GM18499 (cell line): Measurements from ENCODE around the gene ARHGAP1.
"Not testable (repeated sequence)": the region's sequence is repeated elsewhere in the genome, so short reads cannot be mapped to it uniquely, and the experiment has no call there.

ENCODE experiments used
- ATAC-seq: cut with Tn5 transposase; IDR thresholded peaks from one replicate; pipeline ENCODE4 v1.9.1; 2021; ENCODE audit warnings: moderate number of reproducible peaks; ENCODE audit not compliant: insufficient read depth, unreplicated experiment

ARHGAP1 gene

DNA sequence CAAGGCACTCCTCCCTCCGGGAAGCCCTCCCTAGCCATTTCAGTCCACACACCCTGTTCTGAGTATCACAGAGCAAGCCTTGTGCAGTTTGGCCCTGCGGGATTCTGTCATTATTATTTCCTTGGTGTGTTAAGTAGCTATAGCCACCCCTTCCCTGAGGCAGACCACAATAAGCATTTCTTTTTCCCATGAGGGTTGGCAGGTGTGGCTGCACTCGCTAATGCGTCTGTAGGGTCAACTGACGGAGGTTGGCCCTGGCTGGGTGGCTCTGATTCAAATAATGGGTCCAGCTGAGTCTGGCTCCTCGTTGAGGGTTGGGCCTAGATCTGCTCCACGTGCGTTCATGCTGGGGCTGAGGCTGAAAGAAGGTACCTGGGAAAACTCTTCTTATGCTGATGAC lies 23.7 kb upstream of the ARHGAP1 start:
- no peak for ATAC-seq

- no peak for ATAC-seq
Measured at GRCh38 chr11:46723359-46723680, 22.9 kb upstream of the ARHGAP1 start.

DNA sequence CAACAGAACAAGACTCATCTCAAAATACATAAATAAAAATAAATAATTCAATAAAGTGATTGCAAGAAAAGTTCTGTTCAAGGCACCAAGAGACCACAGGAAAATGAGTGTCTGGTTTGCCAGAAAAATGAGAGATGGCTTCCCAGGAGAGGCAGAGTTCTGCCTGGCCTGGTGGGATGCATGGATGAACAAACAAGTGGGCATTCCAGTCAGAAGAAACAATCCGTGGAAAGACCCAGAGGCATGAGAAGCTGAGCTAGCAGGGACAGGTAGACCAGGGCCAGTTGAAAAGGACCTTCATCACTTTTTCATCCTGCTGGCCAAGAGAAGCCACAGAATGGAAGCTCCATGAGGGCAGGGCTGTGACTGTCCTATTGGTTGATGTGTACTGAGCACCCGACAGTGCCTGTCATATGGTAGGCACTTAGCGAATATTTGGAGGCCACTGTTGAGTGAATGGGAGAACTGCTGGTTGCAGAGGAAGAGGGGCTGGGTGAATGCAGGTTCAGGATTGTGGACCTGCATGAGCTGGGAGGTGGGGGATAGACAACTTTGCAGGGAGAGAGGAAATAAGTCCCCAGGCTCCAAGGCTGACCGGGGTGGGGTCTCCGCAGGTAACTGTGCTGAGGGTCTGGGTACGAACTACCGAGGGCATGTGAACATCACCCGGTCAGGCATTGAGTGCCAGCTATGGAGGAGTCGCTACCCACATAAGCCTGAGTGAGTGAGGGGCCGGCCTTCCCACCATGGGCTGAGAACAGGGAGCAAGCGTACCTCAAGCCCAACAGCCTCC lies 22.3 kb upstream of the ARHGAP1 start:
- ATAC-seq = no peak

DNA sequence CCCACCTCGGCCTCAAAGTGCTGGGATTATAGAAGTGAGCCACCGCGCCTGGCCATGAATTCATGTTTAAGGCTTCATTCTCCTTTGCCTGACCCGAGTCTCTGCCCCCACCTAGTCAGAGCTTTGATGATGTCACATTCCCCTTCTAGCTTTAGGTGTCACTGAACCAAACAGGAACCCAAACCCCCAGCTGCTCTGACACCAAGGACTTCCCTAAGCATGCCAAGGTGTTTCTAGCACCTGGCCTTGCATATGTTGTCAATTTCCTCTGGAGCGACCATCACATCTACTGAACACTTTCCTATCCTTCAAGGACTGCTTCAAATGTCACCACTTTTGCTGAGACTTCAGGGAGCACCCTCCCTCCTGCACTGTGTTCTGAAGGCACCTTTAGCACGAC lies 20.9 kb upstream of the ARHGAP1 start:
- ATAC-seq = no peak

DNA sequence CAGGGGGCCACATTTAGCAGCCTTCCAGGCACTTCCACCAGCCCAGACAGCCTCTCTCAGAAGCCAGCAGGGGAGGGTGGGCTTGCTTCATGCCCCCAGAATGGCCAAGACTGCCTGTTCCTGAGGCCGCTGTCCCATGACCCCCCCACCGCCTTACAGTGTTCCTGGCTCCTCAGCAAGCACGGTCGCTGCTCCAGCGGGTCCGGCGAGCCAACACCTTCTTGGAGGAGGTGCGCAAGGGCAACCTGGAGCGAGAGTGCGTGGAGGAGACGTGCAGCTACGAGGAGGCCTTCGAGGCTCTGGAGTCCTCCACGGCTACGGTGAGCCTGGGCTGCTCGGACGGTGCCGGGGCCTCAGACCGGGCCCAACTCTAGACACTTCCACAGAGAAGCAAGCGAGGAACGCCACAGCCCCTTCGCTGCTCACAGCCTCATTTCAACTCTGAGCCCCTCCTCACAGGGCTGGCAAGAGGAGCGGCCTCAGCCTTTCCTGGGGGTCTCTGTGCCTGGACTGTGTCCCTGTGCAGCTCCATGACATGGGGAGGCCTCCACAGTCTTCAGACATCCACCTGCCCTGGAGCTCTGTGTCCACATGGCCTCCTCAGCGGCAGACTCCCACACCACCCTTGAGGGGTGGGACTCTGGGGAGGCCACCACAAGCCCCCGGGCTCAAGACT lies 19.3 kb upstream of the ARHGAP1 start:
- ATAC-seq = no peak

DNA sequence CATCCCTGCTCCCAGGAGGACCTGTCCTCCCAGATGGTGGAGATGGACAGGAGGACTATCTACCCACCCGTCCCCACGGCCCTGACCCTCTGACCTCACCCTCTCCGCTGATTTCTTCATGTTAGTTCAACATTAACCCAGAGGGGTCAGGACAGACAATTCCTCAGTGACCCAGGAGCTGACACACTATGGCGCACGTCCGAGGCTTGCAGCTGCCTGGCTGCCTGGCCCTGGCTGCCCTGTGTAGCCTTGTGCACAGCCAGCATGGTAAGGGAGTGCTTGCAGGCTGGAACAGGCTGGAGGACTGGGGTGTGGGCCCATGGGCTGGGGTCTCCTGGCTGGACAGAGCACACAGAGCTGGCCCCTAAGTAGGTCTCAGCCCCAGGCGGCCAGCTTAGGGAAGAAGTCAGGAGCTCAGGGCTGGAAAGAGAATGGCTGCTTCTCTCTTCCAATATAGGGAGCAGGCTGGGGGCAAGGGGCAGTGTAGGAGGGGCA lies 18.7 kb upstream of the ARHGAP1 start, which contains the start of gene F2:
Gene F2, plus strand, starts transcription at position 166 of the 495 bp plus-strand sequence. Its CDS starts 23 bp downstream, at position 189.
- no peak for ATAC-seq

GRCh38 chr11:46718155-46719019 lies 18.0 kb upstream of the ARHGAP1 start:
- no peak for ATAC-seq

DNA sequence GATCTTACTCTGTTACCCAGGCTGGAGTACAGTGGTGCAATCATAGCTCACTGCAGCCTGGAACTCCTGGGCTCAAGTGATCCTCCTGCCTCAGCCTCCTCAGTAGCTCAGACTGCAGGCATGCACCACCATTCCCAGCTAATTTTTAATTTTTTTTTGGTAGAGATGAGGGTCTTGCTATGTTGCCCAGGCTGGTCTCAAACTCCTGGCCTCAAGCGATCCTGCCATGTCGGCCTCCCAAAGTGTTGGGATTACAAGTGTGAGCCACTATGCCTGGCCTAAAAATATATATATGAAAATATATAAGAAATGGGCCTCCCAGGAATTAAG lies 17.4 kb upstream of the ARHGAP1 start:
- ATAC-seq = not testable (repeated sequence)

DNA sequence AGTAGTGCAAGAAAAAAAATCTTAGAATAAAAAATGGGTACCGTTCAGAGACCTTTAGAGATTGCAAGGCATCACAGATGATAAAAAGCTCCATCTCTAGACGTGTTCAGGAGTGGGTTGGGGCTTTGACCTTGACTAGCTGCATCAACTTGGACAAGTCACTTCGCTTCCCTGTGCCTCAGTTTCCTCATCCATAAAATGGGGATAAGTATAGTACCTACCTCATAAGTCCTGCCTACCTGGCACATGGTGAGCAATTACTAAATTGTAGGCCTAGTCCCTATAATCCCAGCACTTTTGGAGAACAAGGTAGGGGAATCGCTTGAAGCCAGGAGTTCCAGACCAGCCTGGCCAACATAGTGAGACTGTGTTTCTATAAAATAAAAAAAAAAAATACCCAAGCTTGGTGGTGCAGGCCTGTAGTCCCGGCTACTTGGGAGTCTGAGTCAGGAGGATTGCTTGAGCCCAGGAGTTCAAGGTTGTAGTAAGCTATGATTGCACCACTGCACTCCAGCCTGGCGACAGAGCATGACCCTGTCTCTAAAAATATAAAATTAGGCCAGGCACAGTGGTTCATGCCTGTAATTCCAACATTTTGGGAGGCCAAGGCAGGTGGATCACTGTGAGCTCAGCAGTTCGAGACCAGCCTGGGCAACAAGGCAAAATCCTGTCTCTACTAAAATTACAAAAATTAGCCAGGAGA lies 12.6 kb upstream of the ARHGAP1 start:
- no peak for ATAC-seq

DNA sequence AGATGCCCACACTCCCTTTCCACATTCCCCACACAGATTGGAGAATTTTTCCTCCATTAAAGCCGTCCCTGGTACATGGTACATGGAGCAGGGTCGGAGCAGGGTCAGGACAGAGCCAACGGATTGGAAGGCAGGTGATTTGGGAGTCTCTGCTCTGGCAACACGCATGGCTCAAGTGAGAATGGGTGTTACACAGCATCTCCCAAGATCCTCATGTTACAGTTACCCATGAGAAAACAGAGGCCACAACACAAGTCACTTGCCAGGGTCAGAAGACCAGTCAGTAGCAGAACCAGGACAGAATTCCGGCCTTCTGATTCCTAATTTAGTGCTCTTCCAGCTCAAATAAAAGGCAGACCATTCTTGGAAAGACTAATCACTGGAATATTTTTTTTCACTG lies 10.9 kb upstream of the ARHGAP1 start:
- ATAC-seq = no peak

DNA sequence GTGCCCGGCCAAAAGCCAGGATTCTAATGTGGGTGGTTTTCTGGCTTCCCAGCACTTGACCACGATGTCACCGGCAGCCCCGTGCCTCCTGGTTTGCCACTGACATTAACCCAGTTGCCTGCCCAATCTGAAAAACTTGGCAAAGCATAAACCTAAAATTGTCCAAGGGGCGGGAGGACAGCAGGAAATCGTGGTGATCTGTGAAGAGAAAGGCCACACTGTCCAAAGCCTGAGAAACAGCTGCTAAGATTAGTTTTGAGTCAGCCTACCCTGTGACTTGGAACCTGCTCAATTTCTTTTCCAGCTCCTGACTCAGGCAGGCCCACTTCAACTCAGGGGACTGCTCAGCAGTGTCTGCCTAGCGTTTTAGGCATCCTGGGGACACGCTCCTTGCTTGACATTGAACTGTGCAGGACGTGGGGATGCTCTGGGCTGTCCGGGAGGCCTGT lies 10.4 kb upstream of the ARHGAP1 start:
- no peak for ATAC-seq

- ATAC-seq = not testable (repeated sequence)
Measured at GRCh38 chr11:46709351-46709750, 8.9 kb upstream of the ARHGAP1 start.

- ATAC-seq = no peak
Measured at GRCh38 chr11:46706886-46707285, 6.5 kb upstream of the ARHGAP1 start.

DNA sequence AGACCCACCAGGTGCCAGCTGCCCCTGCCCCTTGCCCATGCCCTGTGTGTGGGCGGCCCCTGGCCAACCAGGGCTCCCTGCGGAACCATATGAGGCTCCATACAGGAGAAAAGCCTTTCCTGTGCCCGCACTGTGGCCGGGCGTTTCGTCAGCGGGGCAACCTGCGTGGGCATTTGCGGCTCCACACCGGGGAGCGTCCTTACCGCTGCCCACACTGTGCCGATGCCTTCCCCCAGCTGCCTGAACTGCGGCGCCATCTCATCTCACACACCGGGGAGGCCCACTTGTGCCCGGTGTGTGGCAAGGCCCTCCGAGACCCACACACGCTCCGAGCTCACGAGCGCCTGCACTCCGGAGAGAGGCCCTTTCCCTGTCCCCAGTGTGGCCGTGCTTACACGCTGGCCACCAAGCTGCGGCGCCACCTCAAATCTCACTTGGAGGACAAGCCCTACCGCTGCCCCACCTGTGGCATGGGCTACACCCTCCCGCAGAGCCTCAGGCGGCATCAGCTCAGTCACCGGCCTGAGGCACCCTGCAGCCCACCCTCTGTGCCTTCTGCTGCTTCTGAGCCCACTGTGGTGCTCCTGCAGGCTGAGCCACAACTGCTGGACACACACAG lies 4.8 kb upstream of the ARHGAP1 start:
- no peak for ATAC-seq

- no peak for ATAC-seq
Measured at GRCh38 chr11:46701078-46701654, 747 bp upstream of the ARHGAP1 start.

DNA sequence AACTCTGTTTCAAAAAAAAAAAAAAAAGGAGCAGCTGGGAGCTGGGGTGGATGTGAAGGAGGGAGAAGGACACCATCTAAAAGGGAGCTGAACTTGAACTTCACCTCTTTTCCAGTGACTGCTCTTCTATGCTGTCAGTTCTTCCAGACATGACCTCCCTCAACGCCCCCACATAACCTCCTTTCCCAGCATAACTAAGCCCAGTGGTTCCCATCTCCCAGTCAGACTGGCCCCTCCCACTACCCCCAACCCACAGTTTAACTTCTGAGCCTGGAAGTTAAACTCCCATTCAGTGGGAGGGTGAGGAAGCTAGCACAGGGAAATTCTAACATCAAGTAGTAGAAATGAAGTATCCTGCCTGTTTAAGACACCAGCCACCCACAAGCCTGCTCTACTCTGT lies 1.8 kb downstream of the ARHGAP1 start:
- no peak for ATAC-seq

GRCh38 chr11:46697723-46698122 lies 2.7 kb downstream of the ARHGAP1 start:
- ATAC-seq = no peak

DNA sequence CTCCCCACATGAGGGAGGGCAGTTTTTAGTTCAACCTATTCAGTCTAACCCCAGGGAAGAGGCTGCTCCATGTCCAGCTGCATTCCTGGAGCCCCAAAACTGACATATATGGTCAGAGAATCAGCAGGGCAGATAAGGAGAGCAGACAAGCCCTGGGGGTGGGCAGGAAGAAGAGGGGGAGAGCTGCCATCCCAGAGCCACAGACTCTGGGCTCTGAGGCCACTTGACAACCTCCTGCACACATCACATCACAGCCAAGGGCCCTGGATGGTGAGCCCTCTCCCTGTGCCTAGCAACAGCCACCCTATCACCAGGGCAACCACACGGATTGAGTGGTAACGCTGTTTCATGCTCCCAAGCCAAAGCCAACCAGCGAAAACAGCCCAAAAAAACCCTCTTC lies 3.1 kb downstream of the ARHGAP1 start:
- ATAC-seq = no peak

DNA sequence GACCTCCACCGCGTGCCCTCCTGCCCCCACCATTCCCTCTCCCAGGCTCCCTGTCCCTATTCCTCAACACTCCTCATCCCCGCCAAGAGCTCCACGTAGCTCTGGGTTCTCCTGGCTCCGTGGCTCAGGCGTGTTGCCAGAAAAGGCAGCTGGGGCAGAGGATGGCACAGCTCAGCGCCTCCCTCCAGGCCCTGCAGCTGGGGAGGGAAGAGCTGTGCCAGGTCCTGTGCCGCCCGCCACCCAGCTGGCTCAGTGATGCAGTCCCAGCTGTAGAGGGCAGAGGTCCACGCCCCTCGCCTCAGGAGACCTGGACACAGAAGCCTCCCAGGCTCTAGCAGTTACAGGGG lies 4.2 kb downstream of the ARHGAP1 start:
- ATAC-seq = no peak
